ENCODE results near the gene CCT2.
A peak's percentile ranks its signal among the peaks of the same experiment; 100 is the strongest.
"Not testable (repeated sequence)": the region's sequence is repeated elsewhere in the genome, so short reads cannot be mapped to it uniquely, and the experiment has no call there.

CCT2 gene

DNA sequence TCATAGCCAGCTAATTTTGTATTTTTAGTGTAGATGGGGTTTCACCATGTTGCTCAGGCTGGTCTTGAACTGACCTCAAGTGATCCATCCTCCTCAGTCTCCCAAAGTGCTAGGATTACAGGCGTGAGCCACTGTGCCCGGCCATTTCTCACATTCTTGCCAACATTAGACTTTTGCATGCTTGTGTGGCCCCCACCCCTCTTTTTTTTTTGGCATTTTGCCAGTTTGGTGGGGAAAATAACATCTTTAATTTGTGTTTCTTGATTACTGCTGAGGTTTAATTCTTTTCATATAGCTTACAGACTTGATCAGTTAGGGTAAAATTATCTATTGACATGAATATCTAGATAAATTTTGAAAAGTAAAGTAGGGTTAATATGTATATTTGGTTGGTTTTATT lies 3.8 kb downstream of the CCT2 start:
- DNase-seq = no peak

DNA sequence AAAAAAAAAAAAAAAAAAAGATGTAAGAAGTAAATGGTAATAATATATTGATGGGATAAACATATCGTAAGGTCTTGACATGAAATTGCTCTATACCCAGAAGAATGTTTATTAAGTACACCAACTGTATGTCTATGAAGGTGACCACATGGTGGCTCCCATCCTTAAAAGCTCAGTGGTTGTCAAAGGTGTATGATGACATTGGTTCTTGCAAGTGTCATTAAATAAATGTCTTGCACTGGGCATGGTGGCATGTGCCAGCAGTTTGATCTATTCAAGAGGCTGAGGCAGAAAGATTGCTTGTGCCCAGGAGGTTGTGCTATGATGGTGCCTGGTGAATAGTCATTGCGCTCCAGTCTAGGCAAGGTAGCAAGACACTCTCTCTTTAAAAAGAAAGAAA lies 10.4 kb downstream of the CCT2 start:
- DNase-seq = no peak

DNA sequence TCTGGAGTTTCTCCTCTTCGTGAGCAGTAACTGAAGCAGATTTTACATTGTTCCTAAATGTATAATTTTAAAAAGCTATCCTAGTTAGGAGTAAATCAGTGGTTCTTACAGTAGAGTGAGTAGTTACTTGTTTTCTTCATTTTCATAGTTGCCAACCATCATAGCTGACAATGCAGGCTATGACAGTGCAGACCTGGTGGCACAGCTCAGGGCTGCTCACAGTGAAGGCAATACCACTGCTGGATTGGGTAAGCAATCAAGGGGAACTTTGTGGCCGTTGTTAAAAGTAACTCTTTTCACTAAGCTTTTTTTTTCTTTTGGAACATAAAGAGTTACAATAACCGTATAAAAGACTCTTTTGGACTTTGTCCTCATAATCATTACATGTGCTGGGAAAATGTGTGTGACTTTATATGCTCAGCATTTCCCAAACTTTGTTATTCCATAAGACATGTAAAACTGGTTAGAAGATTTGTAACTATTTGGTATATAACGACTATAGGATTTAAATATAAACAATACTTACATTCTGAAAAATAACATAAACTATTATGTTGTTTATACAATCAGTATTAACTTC lies 13.0 kb downstream of the CCT2 start:
- DNase-seq = no peak

DNA sequence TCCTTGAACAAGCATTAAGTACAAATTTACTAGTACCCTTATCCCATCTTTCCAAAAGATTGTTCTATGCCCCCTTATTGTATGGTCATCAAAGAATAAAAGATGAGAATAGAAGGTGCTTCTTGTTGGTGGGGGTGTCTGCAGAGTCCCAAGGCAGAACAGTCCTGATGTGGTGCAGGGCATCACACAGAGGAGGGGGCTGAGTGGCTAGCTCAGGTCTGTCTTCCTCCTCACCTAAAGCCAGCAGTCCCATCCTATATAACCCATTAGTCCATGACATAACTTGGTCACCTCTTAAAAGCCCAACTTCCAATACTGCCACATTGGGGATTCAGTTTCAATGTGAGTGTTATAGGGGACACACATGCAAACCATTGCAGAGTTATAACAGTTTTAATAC lies 15.5 kb downstream of the CCT2 start:
- no peak for DNase-seq

DNA sequence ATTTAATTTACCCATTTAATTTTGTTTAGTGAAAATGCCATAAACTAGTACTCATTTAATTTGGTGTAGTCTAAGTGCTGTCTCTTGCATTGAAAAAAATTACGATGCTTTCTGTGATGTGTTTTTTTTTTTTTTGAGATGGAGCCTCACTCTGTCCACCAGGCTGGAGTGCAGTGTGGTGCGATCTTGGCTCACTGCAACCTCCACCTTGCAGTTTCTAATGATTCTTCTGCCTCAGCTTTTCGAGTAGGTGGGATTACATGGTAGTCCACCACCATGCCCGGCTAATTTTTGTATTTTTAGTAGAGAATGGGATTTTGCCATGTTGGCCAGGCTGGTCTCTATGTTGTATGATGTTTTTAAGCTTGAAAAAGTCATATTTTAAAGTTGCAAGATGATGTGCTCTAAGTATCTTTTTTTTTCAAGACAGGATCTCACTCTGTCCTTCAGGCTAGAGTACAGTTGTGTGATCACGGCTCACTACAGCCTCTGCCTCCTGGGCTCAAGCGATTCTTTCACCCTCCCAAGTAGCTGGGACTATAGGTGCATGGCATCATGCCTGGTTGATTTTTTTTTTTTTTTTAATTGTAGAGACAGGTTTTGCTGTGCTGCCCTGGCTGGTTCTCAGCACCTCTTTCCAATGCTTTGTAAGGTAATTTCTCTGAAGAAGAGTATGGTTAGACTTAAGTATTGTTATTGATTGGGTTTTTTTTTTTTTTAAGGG lies 16.9 kb downstream of the CCT2 start:
- no peak for DNase-seq

DNA sequence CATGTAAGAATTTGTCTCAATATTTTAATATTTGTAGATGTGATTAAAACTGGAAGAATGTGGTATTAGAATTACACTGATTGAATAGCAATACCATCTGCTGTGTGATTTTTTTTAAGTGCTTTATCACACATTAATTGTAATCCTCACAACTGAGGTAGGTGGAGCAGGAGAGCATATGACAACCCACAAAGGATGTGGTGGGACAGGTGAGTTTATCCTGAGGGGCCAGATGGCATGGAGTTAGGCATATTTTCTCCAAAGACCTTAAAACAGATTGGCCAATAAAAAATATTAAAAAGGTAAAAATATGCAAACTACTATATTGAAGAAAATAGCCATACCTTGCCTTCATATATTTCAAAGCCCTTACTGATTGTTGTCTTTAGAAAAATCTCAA lies 17.7 kb downstream of the CCT2 start:
- no peak for DNase-seq

DNA sequence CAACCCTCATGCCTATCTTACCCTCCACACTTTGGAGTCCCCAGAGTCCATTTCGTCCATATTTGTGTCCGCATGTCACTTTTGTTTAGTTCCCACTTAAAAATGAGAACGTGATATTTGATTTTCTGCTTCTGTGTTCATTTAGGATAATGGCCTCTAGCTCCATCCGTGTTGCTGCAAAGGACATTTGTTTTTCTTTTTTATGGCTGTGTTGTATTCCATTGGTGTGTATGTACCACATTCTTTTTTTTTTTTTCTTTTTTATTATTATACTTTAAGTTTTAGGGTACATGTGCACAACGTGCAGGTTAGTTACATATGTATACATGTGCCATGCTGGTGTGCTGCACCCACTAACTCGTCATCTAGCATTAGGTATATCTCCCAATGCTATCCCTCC lies 18.3 kb downstream of the CCT2 start:
- not testable (repeated sequence) for DNase-seq

DNA sequence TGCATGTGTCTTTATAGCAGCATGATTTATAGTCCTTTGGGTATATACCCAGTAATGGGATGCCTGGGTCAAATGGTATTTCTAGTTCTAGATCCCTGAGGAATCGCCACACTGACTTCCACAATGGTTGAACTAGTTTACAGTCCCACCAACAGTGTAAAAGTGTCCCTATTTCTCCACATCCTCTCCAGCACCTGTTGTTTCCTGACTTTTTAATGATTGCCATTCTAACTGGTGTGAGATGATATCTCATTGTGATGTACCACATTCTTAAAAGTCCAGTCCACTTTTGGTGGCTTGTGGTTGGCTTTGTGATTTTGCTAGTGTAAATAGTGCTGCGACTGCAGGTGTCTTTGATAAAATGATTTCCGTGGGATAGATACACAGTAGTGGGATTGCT lies 19.0 kb downstream of the CCT2 start:
- not testable (repeated sequence) for DNase-seq

DNA sequence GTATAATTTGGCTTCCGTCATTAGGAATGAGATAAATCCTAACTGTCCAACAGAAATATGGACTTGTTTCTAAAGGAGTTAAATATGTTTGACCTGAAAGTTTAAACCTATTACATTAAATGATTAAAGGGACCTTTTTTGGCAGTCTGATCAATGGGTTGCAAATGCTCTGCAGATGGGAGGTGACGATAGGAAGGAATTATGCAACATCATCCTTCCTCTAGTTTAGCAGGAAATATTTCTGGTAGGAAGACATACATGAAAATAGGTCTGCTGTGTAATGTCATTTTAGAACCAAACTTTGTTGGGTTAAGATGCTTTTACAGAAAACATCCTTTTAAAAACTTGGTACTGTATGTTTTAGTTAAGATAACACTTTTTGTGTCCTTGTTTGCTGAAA lies 22.9 kb downstream of the CCT2 start:
- DNase-seq = no peak

DNA sequence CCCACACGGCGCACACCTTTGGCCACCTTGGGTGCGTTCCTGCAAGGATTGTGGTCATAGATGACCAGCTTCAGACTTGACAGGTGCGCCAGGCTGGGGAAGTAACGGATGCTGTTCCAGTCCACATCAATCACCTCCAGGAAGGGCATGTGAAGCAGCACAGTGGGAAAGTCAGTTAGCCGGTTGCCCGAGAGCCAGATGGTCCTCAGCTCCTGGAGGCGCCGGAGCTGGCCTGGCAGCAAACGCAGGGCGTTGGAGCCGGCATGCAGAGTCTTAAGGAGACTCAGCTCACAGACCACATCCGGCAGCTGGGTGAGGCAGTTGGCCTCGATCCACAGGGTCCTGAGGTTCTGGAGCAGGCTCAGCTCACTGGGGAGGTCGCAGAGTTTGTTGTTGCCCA lies 24.9 kb downstream of the CCT2 start:
- no peak for DNase-seq

DNA sequence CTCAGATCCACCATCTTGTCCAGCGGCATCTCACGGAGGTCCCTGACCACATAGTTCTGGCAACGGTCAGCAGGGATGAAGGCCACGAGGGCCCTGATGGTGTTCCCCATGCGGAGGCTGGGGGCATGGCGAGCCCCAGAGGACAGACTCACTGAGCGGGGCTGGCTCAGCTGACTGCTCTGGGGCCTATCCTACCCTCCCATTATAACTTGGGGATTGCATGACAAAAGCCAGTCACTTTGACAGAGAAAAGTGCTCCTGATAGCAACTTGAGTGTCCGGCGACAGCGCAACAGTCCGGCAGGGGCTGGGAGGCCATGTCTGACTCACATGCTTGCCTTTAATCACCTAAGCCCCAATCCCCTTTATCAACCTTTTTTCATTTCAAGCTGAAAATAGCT lies 25.5 kb downstream of the CCT2 start, which contains the start of gene LRRC10:
Gene LRRC10 (minus strand): TSS at position 179 of the 400 bp plus-strand sequence. CDS start 69 bp downstream, at position 110.
- no peak for DNase-seq

DNA sequence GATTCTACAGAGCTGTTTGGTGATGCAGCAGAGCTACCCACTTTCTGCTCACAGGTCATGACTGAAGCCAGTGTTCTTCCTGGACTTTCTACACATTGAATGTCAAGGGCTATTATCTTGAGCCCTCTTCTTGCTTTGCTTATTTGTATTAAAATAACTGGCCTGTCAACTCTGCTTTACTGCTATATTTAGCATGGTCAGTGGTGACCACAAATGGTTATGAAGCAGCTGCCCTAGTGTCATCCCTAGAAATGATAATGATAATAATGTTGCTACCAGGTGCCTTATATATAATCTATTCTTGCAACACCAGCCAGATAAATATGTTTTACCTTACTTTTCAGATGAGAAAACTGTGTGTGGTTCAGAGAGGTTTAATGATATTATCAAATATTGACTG lies 28.1 kb downstream of the CCT2 start:
- no peak for DNase-seq

DNA sequence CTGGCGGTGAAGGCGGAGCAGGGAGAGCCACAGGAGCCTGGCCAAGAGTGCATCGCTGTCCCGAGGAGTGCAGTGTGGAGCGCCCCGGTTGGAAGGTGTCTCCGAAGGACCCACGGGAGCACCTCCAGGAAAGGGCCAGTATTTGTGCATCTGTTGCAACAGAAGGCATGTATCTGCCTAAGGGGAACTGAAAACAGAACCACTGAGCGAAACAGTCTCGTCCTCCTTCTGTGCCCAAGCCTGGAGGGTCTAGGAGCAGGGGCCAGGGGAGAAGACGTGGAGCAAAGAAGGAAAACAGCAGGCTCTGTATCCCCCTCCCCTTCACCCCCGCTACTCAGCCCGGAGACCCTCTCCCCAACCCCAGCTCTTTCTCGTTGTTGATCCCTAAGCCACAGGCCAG lies 30.8 kb downstream of the CCT2 start:
- peak in 1 of 3 donors; percentile 3 for DNase-seq

DNA sequence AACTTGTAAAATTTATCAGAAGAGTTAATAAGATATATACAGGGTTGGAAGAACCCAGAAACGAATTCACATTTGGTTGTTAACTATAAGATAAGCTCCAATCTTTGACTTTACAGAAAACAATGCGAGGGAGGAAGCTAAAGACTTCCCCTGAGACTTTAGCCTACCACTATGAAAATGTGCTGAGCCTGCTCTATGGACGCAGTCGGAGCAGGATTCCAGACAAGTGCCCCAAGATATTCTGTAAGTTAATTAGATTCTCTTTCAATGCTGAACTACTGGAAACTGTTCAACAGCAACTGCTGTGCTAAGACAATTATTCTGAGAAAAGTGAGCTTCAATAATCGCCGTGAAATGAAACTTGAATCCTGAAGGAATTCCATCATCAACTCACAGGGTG lies 33.8 kb downstream of the CCT2 start:
- no peak for DNase-seq

DNA sequence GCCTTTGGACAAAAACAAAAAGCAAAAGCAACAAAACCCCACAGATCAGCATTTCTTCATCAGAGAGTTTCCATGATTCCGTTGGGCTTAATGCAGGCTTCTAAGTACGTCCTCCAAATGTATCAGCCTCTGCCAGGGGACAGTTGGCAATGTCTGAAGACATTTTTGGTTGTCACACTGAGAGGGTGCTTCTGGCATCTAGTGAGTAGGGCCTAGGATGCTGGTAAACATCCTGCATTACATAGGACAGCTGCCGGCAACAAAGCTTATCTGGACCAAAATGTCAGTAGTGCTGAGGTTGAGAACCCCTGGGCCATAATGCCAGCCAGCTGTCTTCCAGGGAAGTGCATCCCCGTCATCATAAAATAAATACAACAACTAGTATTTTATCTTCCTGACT lies 34.8 kb downstream of the CCT2 start:
- DNase-seq = no peak

DNA sequence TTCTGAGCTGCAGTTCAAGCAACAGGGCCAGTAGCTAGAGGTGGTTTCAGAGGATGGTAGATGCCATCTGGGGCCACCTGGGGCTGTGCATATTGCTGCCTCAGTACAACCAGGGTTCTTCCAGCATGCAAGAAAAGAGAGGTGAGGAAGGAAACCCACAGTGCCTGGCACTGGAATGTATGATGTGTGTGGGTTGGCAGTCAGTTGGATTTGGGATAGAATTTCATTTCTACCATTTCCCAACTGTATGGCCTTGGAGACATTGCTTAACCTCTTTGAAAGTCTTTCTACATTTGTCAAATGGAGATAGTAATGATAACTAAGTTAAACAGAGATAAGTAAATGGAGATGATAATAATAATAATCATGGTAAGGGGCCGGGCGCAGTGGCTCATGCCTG lies 35.7 kb downstream of the CCT2 start:
- no peak for DNase-seq

DNA sequence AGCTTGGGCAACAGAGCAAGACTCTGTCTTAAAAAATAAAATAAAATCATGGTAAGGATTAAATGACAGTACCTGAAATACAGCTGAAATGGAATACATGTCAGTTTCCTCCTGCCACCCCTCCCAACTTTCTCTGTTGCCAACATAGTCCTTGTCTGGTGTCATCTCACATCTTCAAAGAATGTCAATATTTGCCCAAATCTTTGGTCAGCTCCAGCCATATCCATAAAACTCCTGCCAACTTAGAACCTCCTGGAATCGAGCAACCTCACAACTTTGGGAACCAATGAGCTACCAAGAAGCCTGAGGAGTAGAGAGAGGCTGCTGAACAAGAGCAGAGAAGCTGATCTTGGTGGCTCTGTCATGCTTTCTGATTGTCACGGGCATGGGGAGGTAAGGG lies 36.3 kb downstream of the CCT2 start:
- DNase-seq = no peak

DNA sequence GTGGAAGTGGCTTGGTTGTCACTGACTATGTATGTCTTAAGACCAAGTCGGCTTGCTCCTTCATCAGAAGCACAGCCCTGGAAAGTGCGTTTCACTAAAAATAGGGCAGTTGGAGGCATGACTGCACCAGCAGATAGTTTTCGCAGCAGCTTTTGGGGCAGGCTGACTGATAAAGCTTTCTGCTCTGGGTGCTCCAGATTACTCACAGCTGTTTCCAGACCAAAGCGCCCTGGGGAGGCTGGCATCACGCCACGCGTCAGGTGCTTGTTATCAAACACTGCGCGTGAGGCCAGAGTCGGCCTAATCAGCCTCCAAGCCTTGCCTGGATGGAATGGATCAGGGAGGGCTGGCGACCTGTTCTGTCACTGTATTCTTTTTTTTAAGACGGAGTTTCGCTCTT lies 38.7 kb downstream of the CCT2 start:
- no peak for DNase-seq

DNA sequence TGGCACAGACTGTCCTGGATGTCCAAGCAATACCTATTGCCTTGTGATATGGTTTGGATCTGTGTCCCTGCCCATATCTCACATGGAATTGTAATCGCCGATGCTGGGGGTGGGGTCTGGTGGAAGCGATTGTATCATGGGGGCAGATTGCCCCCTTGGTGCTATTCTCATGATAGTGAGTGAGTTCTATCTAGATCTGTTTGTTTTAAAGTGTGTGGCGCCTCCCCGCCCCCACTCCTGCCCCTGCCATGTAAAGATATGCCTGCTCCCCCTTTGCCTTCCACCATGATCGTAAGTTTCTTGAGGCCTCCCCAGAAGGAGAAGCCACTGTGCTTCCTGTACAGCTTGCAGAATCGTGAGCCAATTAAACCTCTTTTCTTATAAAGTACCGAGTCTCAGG lies 42.2 kb downstream of the CCT2 start:
- DNase-seq = no peak

DNA sequence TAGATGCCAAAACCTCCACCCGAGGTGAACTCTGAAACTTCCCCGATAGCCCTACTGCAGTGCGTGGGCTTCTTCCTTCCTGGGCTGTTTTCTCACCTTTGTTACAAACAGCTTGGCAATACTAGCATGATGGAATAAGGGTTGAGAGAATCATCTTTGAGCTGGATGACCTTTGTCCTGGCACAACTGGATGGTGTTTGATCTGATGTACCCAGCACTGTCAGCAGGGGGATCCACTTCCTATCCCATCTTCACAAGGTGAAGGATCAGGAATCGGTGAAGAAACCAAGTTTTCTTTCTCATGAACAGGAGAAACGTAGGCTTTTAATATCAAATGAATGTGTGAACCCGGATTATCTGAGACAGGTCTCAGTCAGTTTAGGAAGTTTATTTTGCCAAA lies 44.9 kb downstream of the CCT2 start:
- DNase-seq = no peak

DNA sequence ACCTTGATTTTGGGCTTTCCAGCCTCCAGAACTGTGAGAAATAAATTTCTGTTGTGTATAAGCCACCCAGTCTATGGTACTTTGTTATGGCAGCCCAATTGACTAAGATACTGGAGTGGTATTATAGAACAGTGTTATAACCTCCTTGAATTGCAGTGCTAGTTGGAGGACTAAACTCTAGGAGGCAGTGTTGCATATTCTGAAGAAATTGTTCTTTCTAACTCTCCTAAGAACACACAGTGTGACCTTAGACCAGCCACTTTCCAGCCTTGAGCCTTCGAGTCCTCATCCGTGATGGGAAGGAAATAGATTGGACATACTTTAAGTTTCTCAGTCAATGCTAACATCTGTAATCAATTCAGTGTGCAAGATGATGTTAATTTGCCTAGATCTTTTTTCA lies 47.8 kb downstream of the CCT2 start:
- DNase-seq = no peak

DNA sequence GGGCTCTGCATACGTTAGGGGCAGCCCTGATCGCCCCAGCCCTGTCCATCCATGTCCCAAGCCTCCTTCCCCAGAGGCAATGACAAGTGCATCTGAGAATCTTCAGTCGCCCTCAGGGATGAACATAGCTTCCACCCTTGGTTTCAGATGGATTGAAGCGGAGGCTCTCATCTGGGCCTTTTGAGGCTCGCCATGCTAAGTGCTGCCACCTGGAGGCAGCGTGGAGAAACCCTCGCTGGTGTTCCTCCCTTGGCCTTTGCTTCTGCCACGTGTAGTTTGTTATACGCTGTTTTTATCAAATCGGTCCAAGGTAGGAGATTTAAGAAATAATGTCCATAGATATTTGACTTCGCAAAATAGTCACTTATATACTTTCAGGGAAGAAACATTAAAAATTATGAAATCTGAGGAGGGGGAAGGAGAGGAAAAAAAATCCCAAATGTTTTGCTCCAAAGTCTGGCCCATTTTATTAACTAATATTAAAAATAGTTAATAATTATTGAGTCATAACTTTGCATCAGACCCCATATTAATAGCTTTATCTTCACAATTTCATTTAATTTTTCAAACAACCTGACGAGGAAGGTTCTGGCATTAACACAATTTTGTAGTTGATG lies 54.2 kb downstream of the CCT2 start:
- peak; percentile 66 to 82 (median 78) for DNase-seq

DNA sequence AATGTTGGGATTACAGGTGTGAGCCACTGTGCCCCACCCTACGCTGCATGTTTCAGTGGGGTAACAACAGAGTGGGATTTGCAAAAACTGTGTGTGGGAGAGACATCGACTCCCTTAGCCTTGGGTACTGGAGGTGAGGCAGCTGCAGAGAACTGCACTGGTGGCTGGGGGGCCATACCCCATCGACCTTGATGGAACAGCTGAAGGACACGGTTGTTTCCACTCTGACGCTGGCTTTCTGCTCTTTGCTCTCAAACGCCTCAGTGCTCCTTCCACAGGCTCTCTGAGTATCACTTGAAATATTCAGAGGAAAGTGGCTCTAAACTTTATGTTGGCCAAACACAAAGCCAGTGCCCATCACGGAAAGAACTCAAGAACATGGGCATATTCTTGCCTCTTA lies 56.3 kb downstream of the CCT2 start:
- no peak for DNase-seq

DNA sequence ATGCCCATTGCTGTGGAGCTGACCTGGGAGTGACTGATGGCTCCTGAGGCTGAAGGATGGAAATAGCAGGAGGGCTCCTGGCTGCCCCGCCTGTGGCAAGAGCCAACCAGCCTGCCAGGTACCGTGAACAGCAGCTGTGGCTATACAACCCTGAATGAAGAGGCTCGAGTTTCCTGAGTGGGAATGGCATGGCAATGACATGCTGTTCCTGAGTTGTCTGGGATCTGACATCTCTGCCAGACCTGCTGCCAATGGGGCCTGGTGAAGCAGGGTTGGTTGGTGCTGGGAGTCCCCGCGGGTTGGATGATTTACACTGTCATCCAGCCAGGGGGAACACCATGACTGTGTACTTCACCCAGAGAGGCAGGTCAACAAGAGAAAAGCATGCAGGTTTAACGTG lies 57.3 kb downstream of the CCT2 start:
- no peak for DNase-seq

DNA sequence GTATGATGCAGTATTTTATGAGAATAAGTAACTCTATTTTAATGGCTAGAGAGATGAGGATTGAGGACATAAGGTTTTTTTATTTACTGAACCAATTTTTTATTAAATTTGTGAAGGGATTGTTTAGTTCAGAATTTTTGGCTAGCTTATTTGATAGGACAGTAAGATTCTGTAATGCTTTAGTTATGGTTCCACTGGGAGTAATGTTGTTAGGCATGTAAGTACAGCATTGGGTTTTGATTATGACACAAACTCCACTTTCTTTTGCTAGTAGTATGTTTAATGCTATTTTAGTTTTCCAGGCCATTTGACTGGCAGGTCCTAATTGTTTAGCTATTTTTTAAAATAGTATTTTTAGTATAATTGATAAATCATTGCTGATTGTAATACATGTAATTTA lies 59.3 kb downstream of the CCT2 start:
- DNase-seq = no peak

Measured in suppressor macrophage treated with lipopolysaccharide for 1 hour (primary cell).